ENCODE measurements around the gene ZBTB32. TPM values are rescaled to one million over a fixed set of nuclear protein-coding genes. Genes with fewer than 3 reads are reported as not detected.

The ZBTB32 gene
- total RNA-seq, 1 experiment from 2014 or later: 0.13 TPM

DNA sequence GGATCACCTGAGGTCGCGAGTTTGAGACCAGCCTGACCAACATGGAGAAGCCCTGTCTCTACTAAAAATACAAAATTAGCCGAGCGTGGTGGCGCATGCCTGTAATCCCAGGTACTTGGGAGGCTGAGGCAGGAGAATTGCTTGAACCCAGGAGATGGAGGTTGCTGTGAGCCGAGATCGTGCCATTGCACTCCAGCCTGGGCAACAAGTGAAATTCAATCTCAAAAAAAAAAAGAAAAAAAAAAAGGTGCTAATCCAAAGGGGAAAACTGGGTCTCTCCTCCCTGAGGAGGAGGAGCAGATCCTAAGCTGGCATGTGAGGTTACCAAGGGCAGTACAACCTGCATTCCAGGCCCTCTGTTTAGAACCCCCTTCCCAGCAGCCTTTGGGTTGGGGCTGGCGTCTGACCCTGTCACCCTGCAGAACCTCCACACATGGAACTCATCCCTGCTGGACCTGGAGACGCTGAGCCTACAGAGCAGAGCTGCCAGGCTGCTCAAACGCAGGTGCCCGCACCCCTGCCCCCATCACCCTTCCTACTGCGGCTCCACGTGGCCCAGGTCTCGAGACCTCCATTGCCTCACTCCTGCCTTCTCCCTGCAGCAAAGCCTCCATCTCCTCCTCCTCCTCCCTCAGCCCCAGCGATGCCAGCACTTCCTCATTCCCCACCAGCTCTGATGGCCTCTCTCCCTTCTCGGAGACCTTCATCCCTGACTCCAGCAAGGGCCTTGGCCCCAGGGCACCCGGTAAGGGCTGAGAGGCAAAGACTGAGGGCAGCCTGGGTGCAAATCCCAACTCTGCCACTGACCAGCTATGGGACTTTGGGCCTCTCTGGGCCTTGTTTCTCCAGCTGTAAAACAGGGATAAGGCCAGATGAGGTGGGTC is 60.3 kb downstream of the ZBTB32 start:
- no peak overlapping the region; a peak in 1 of 5 replicates for H3K4me3 Mint-ChIP-seq
- Histone ChIP-seq H2BK15ac (ENCODE audit: low read depth, low read length) (no peak overlapping the region), H2BK120ac (ENCODE audit: low read depth, low read length, poor library complexity, severe bottlenecking) (no peak overlapping the region), H4K91ac (ENCODE audit: insufficient read length, low read depth, low read length) (no peak overlapping the region), H2AK5ac (ENCODE audit: insufficient read length, low read length) (no peak overlapping the region), H2BK5ac (ENCODE audit: insufficient read length, low read length) (no peak overlapping the region), H3K4me2 (ENCODE audit: insufficient read depth, insufficient read length, low read length) (no peak overlapping the region), H3K56ac (ENCODE audit: insufficient read length, low read depth, low read length) (no peak overlapping the region), H3K27ac (ENCODE audit: insufficient read length, low read depth, low read length) (no peak overlapping the region), H3K9me3 (ENCODE audit: control insufficient read depth, low read depth, low read length) (no peaks in the 10 kb centered on the region), H3K79me2 (ENCODE audit: insufficient read depth, low read length) (no peaks in the 10 kb centered on the region), H3K4me1 (ENCODE audit: insufficient read depth, low read length) (no peaks in the 10 kb centered on the region), H4K20me1 (ENCODE audit: control insufficient read depth, insufficient read depth, insufficient read length) (no peaks in the 10 kb centered on the region), H4K8ac (replicated peaks; ENCODE audit: insufficient read length, low read depth, low read length) (no peak overlapping the region), H3K23ac (ENCODE audit: insufficient read length, low read depth, low read length) (no peak overlapping the region), H3K27me3 (ENCODE audit: insufficient read depth, low read length) (no peaks in the 10 kb centered on the region), H3K4ac (ENCODE audit: low read depth, low read length) (no peak overlapping the region), H2BK12ac (ENCODE audit: insufficient read length, low read depth, low read length) (no peak overlapping the region), H2BK20ac (ENCODE audit: low read depth, low read length, poor library complexity, severe bottlenecking) (no peak overlapping the region), H4K5ac (ENCODE audit: insufficient read length, low read depth, low read length) (no peak overlapping the region), H3K23me2 (ENCODE audit: insufficient read length, low read depth, low read length, poor library complexity, severe bottlenecking) (no peaks in the 10 kb centered on the region), H3K14ac (ENCODE audit: insufficient read depth, low read length) (no peak overlapping the region), H3K18ac (ENCODE audit: insufficient read length, low read depth, low read length) (no peak overlapping the region), H3K9ac (ENCODE audit: extremely low read depth, insufficient read length, low read length) (no peak overlapping the region), H2AFZ (ENCODE audit: low read length) (no peak overlapping the region), H3T11ph (ENCODE audit: low read length) (no peak overlapping the region), H3K79me1 (ENCODE audit: insufficient read depth, low read depth, low read length, poor library complexity, severe bottlenecking) (no peaks in the 10 kb centered on the region)
- TF ChIP-seq, protein P1, sequence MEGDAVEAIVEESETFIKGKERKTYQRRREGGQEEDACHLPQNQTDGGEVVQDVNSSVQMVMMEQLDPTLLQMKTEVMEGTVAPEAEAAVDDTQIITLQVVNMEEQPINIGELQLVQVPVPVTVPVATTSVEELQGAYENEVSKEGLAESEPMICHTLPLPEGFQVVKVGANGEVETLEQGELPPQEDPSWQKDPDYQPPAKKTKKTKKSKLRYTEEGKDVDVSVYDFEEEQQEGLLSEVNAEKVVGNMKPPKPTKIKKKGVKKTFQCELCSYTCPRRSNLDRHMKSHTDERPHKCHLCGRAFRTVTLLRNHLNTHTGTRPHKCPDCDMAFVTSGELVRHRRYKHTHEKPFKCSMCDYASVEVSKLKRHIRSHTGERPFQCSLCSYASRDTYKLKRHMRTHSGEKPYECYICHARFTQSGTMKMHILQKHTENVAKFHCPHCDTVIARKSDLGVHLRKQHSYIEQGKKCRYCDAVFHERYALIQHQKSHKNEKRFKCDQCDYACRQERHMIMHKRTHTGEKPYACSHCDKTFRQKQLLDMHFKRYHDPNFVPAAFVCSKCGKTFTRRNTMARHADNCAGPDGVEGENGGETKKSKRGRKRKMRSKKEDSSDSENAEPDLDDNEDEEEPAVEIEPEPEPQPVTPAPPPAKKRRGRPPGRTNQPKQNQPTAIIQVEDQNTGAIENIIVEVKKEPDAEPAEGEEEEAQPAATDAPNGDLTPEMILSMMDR (conservative IDR thresholded peaks at IDR 0.05): no peak
- no peaks in the 10 kb centered on the region for H3K9me3 Mint-ChIP-seq
- peaks cover 2% of the 10 kb centered on the region; the same call in 1 of the 2 replicates for H3K27me3 Mint-ChIP-seq (ENCODE audit: low read depth)
- H3K4me1 Mint-ChIP-seq: peaks cover 7 to 8% of the 10 kb centered on the region in 2 experiments
- H3K27ac Mint-ChIP-seq: no peak overlapping the region
- WGBS (ENCODE audit: extremely low coverage, insufficient read length, low lambda C conversion rate): no CpG with 5 or more reads among the region's 17 CpGs
- peaks cover 9 to 48% (median 47%) of the 10 kb centered on the region in 3 experiments for H3K36me3 Mint-ChIP-seq (ENCODE audit: insufficient read depth in 1 of 3, low read depth in 3 of 3)
- peak; percentile 19 for DNase-seq

Other genes with a start within 250 kb of the ZBTB32 start
- gene KRTDAP, start 214.1 kb upstream of the ZBTB32 start, total RNA-seq (2021): 0.87 and 1.3 TPM in 2 replicates
- gene DMKN, start 190.9 kb upstream of the ZBTB32 start, total RNA-seq (2021): 267 and 278 TPM in 2 replicates
- gene SBSN, start 176.2 kb upstream of the ZBTB32 start, total RNA-seq (2021): 0.15 and 0.24 TPM in 2 replicates
- not detected in 2 replicates for gene GAPDHS, start 171.1 kb upstream of the ZBTB32 start, total RNA-seq (2021)
- 125 and 128 TPM in 2 replicates for gene TMEM147, start 158.9 kb upstream of the ZBTB32 start, total RNA-seq (2021)
- gene ATP4A, start 140.9 kb upstream of the ZBTB32 start, total RNA-seq (2021): 0.24 and 0.88 TPM in 2 replicates
- gene PMIS2, start 118.4 kb upstream of the ZBTB32 start, total RNA-seq (2021): not detected in 2 replicates
- gene HAUS5, start 91.8 kb upstream of the ZBTB32 start, total RNA-seq (2021): 32.8 and 32.9 TPM in 2 replicates
- 83.3 and 85.8 TPM in 2 replicates for gene RBM42, start 75.5 kb upstream of the ZBTB32 start, total RNA-seq (2021)
- gene ETV2, start 62.8 kb upstream of the ZBTB32 start, total RNA-seq (2021): 1.5 and 1.9 TPM in 2 replicates
- 422 and 432 TPM in 2 replicates for gene COX6B1, start 56.2 kb upstream of the ZBTB32 start, total RNA-seq (2021)
- gene UPK1A, start 38.0 kb upstream of the ZBTB32 start, total RNA-seq (2021): 3.0 and 4.3 TPM in 2 replicates
- 47.7 and 50.5 TPM in 2 replicates for gene KMT2B, start 13.4 kb downstream of the ZBTB32 start, total RNA-seq (2021)
- 2.9 and 3.2 TPM in 2 replicates for gene IGFLR1, start 37.9 kb downstream of the ZBTB32 start, total RNA-seq (2021)
- 16.8 and 19.2 TPM in 2 replicates for gene U2AF1L4, start 40.9 kb downstream of the ZBTB32 start, total RNA-seq (2021)
- gene PSENEN, start 41.1 kb downstream of the ZBTB32 start, total RNA-seq (2021): 69.7 and 77.7 TPM in 2 replicates
- 4.7 and 5.9 TPM in 2 replicates for gene LIN37, start 44.0 kb downstream of the ZBTB32 start, total RNA-seq (2021)
- 0.37 TPM in 2 replicates for gene HSPB6, start 52.5 kb downstream of the ZBTB32 start, total RNA-seq (2021)
- 21.8 and 29.1 TPM in 2 replicates for gene PROSER3, start 53.6 kb downstream of the ZBTB32 start, total RNA-seq (2021)
- gene ARHGAP33, start 71.0 kb downstream of the ZBTB32 start, total RNA-seq (2021): 18.7 and 19.5 TPM in 2 replicates
- gene PRODH2, start 108.3 kb downstream of the ZBTB32 start, total RNA-seq (2021): not detected in 2 replicates
- gene NPHS1, start 147.9 kb downstream of the ZBTB32 start, total RNA-seq (2021): 0.83 and 1.1 TPM in 2 replicates
- 3.1 and 3.6 TPM in 2 replicates for gene KIRREL2, start 152.4 kb downstream of the ZBTB32 start, total RNA-seq (2021)
- gene APLP1, start 164.0 kb downstream of the ZBTB32 start, total RNA-seq (2021): 29.9 and 36.9 TPM in 2 replicates
- gene NFKBID, start 196.0 kb downstream of the ZBTB32 start, total RNA-seq (2021): 18.4 and 18.8 TPM in 2 replicates
- 0.68 and 1.8 TPM in 2 replicates for gene HCST, start 198.0 kb downstream of the ZBTB32 start, total RNA-seq (2021)
- not detected in 2 replicates for gene TYROBP, start 203.7 kb downstream of the ZBTB32 start, total RNA-seq (2021)
- 18.4 and 20.5 TPM in 2 replicates for gene LRFN3, start 231.8 kb downstream of the ZBTB32 start, total RNA-seq (2021)

All from H9 (cell line).